Upper lobe of left lung (tissue), 4 donors: ENCODE results near the gene PPP3CA.

ENCODE experiments used
- POLR2A ChIP-seq, 4 donors: fragments of 450-650 bp; IDR thresholded peaks; one replicate each; pipeline ENCODE4 v1.5.1; 2016 to 2017; ENCODE audit warnings: antibody characterized with exemption in 4 of 4, mild to moderate bottlenecking in 2 of 4
- TF ChIP-seq, protein P1 (sequence below), 6 experiments: fragments of 450-650 bp in 4 of 6; fragments of 200-600 bp in 2 of 6; sonication (generic) in 2 of 6; IDR thresholded peaks; one replicate each; pipeline ENCODE4 v1.5.1; 2016 to 2019; ENCODE audit warnings: antibody characterized with exemption in 6 of 6

DNA sequence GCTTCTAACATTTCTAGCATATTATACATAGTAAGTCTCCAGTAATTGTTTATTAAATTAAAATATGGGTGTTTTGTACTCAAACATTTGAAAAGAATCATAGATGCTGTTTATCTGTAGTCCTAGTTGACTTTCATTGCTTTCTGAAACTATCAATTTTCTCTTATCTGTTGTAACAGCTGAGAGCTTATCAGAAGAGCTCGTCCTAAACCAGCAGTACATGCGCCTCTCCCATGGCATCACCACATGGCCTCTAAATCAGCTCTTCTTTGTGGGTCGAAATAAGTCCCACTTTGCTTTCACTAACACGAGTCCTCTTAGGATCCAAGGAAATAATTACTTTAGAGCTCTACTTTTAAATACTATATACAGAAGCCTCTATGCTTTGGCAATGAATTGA, 55.1 kb downstream of the PPP3CA start:
- TF ChIP-seq, protein P1, sequence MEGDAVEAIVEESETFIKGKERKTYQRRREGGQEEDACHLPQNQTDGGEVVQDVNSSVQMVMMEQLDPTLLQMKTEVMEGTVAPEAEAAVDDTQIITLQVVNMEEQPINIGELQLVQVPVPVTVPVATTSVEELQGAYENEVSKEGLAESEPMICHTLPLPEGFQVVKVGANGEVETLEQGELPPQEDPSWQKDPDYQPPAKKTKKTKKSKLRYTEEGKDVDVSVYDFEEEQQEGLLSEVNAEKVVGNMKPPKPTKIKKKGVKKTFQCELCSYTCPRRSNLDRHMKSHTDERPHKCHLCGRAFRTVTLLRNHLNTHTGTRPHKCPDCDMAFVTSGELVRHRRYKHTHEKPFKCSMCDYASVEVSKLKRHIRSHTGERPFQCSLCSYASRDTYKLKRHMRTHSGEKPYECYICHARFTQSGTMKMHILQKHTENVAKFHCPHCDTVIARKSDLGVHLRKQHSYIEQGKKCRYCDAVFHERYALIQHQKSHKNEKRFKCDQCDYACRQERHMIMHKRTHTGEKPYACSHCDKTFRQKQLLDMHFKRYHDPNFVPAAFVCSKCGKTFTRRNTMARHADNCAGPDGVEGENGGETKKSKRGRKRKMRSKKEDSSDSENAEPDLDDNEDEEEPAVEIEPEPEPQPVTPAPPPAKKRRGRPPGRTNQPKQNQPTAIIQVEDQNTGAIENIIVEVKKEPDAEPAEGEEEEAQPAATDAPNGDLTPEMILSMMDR (IDR thresholded peaks at IDR 0.05): no peak
- no peak for TF ChIP-seq POLR2A (IDR thresholded peaks at IDR 0.05)
